K562 treated with DMSO at 1 percent for 24 hours (cell line): ENCODE results near the gene MED25. TPM values are rescaled to one million over a fixed set of nuclear protein-coding genes. Genes with fewer than 3 reads are reported as not detected.

Experiments used
- total RNA-seq: library from RNA; unstranded; fragments of 300-600 nt; gene quantifications from 2 replicates; pipeline ENCODE4 v1.2.3, GENCODE V29; 2022; ENCODE audit warnings: low read depth; ENCODE audit not compliant: insufficient read depth

The MED25 gene
- 94.0 and 104 TPM in 2 replicates for total RNA-seq

GRCh38 chr19:49817964-49818648, at the start of gene MED25:
MED25 (plus strand) TSS chr19:49818289; CDS start chr19:49818342, 53 bp downstream.

GRCh38 chr19:49812997-49813861, 4.9 kb upstream of the MED25 start, which contains the start of gene FUZ:
FUZ (minus strand) TSS chr19:49813292; CDS start chr19:49813106, 186 bp downstream.

GRCh38 chr19:49850487-49851342, 32.6 kb downstream of the MED25 start, which contains the start of gene PTOV1:
PTOV1 (plus strand) TSS chr19:49851159.

GRCh38 chr19:49866933-49867782, 49.1 kb downstream of the MED25 start, which contains the start of gene PNKP:
PNKP (minus strand) TSS chr19:49867576; CDS start chr19:49867204, 372 bp downstream.

GRCh38 chr19:49877020-49877878, 59.2 kb downstream of the MED25 start, which contains the start of the genes AKT1S1 and TBC1D17:
AKT1S1 (minus strand) TSS chr19:49877355; CDS start chr19:49873295, 4,060 bp downstream.
TBC1D17 (plus strand) TSS chr19:49877702; CDS start chr19:49877724, 22 bp downstream.

Other genes with a start within 250 kb of the MED25 start
- gene NOSIP, start 237.7 kb upstream of the MED25 start, total RNA-seq = 389 and 390 TPM in 2 replicates
- 0.47 and 0.51 TPM in 2 replicates for gene PRRG2, start 237.0 kb upstream of the MED25 start, total RNA-seq
- 18.3 and 18.5 TPM in 2 replicates for gene PRR12, start 227.1 kb upstream of the MED25 start, total RNA-seq
- 42.8 and 46.4 TPM in 2 replicates for gene RRAS, start 178.1 kb upstream of the MED25 start, total RNA-seq
- 76.9 and 81.6 TPM in 2 replicates for gene SCAF1, start 176.1 kb upstream of the MED25 start, total RNA-seq
- gene IRF3, start 152.4 kb upstream of the MED25 start, total RNA-seq = 116 and 131 TPM in 2 replicates
- gene BCL2L12, start 152.4 kb upstream of the MED25 start, total RNA-seq = 269 and 286 TPM in 2 replicates
- 183 and 212 TPM in 2 replicates for gene PRMT1, start 141.0 kb upstream of the MED25 start, total RNA-seq
- gene ADM5, start 128.7 kb upstream of the MED25 start, total RNA-seq = 9.0 and 9.7 TPM in 2 replicates
- 7.8 and 8.0 TPM in 2 replicates for gene CPT1C, start 127.2 kb upstream of the MED25 start, total RNA-seq
- gene TSKS, start 55.0 kb upstream of the MED25 start, total RNA-seq = 5.6 and 8.6 TPM in 2 replicates
- 168 and 176 TPM in 2 replicates for gene AP2A1, start 51.3 kb upstream of the MED25 start, total RNA-seq
- 6.3 and 14.1 TPM in 2 replicates for gene FUZ, start 5.0 kb upstream of the MED25 start, total RNA-seq
- 217 and 237 TPM in 2 replicates for gene PTOV1, start 32.9 kb downstream of the MED25 start, total RNA-seq
- gene PNKP, start 49.3 kb downstream of the MED25 start, total RNA-seq = 66.3 and 78.1 TPM in 2 replicates
- 52.6 and 60.0 TPM in 2 replicates for gene AKT1S1, start 59.1 kb downstream of the MED25 start, total RNA-seq
- gene TBC1D17, start 59.4 kb downstream of the MED25 start, total RNA-seq = 17.9 and 21.2 TPM in 2 replicates
- gene IL4I1, start 78.6 kb downstream of the MED25 start, total RNA-seq = 3.1 and 4.1 TPM in 2 replicates
- 973 and 1,076 TPM in 2 replicates for gene ATF5, start 110.9 kb downstream of the MED25 start, total RNA-seq
- 72.0 and 81.7 TPM in 2 replicates for gene NUP62, start 111.2 kb downstream of the MED25 start, total RNA-seq
- gene SIGLEC11, start 142.9 kb downstream of the MED25 start, total RNA-seq = not detected in 2 replicates
- 76.5 and 90.4 TPM in 2 replicates for gene VRK3, start 207.1 kb downstream of the MED25 start, total RNA-seq
- gene ZNF473, start 207.7 kb downstream of the MED25 start, total RNA-seq = 7.7 and 9.1 TPM in 2 replicates